SJSA1 (cell line): Measurements from ENCODE around the gene TUBG1. TPM values are rescaled to one million over a fixed set of nuclear protein-coding genes. Genes with fewer than 3 reads are reported as not detected.
A peak's percentile ranks its signal among the peaks of the same experiment; 100 is the strongest.

Experiments used
- DNase-seq, 2 experiments: peaks; one replicate each; pipeline ENCODE4 v3.0.0-alpha.2; 2015 to 2020; ENCODE audit warnings: low spot score in 2 of 2, low read depth in 1 of 2
- H3K27ac ChIP-seq: fragments of 250-450 bp; sonication (Bioruptor Pico); 2 replicates; pipeline ENCODE4 v1.5.1; 2020; ENCODE audit warnings: mild to moderate bottlenecking, moderate library complexity
- H3K27me3 ChIP-seq: fragments of 250-450 bp; sonication (Bioruptor Pico); replicated peaks from 2 replicates; pipeline ENCODE4 v1.5.1; 2020; ENCODE audit warnings: mild to moderate bottlenecking, moderate library complexity
- H3K36me3 ChIP-seq: fragments of 250-450 bp; sonication (Bioruptor Pico); 2 replicates; pipeline ENCODE4 v1.5.1; 2020; ENCODE audit warnings: mild to moderate bottlenecking
- H3K4me1 ChIP-seq: fragments of 250-450 bp; sonication (Bioruptor Pico); replicated peaks from 2 replicates; pipeline ENCODE4 v1.6.1; 2021; ENCODE audit warnings: mild to moderate bottlenecking
- H3K4me3 ChIP-seq: fragments of 250-450 bp; sonication (Bioruptor Pico); 2 replicates; pipeline ENCODE4 v1.5.1; 2020; ENCODE audit warnings: mild to moderate bottlenecking
- H3K9me3 ChIP-seq: fragments of 250-450 bp; sonication (Bioruptor Pico); replicated peaks from 2 replicates; pipeline ENCODE4 v1.5.1; 2020; ENCODE audit warnings: mild to moderate bottlenecking
- total RNA-seq: library from RNA; depleted of rRNA; stranded (reverse); fragments of >200 nt; shearing (Covaris generic); gene quantifications from 2 replicates; pipeline ENCODE4 v1.2.3, GENCODE V29; 2014

The TUBG1 gene
- total RNA-seq, 1 experiment from 2014 or later = 81.4 TPM

- Histone ChIP-seq H3K9me3 (no peaks in the 10 kb centered on the region), H3K36me3 (peaks cover 97% of the 10 kb centered on the region)
These were observed 41.0 kb upstream of the TUBG1 start for GRCh38 chr17:42568341-42569111.

DNA sequence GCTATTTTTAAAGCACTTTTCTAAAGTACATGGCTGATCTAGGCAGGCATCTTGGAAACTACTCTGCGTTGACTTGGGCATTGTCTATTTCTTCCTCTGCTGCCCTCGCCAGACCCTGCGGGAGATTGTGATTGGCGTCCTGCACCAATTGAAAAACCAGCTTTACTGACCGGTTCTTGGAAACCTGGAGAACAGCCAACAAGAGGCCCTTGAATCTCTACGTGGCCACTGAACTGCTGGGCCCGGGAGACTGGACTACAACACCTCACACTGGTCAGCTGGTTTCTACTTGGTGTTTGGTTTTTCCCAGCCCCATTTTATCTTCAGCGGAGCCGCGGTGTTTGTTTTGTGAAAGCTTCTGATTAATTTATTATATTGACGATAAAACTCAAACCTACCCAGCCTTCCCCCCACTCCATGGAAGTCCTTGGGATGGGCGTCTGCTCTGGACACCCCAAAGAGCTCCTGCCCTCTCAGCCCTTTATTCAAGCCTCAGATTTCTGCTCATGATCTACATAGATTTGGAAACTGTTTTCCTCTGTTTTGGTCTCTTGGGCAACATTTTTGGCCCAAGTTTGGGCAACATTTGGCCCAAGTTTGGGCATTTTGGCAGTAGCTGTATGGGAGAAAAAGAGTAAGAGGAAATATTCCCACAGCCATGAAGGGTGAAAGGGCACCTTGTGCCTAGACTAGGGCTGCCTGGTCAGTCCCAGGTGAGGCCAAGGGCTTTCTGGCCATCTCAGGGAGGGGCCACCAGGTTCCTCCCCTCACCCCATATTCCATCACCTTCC is 37.9 kb upstream of the TUBG1 start:
- H3K27ac ChIP-seq = no peak overlapping the region
- H3K4me3 ChIP-seq = no peak overlapping the region
- H3K9me3 ChIP-seq = no peaks in the 10 kb centered on the region
- peaks cover 13% of the 10 kb centered on the region for H3K4me1 ChIP-seq
- peaks cover 94% of the 10 kb centered on the region for H3K36me3 ChIP-seq
- no peaks in the 10 kb centered on the region for H3K27me3 ChIP-seq
- no peak for DNase-seq

More at GRCh38 chr17:42568341-42569111, 41.0 kb upstream of the TUBG1 start:
- DNase-seq = no peak
- Histone ChIP-seq H3K27ac (no peak overlapping the region), H3K27me3 (no peaks in the 10 kb centered on the region), H3K4me1 (peaks cover 17% of the 10 kb centered on the region), H3K4me3 (no peak overlapping the region)

DNA sequence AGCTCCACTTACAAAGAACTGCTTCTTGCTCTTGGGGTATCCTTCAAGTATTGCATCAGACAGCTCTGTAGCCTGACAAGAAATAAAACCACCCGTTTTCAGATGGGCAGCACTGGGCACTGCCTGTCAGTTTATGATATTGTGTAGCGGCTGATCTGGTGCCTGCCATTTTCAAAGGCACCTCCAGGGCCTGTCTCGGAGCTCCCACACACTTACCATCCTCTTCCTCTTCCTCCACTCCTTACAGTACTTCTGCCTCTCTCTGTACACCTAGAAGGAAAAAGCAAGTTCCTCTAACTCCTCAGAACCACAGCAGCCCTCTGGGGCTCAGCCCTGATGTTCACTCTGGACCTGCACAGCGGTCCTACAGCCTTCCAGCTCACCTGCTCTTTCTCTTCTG is 36.4 kb upstream of the TUBG1 start:
- no peak for DNase-seq
- peaks cover 13% of the 10 kb centered on the region for H3K4me1 ChIP-seq
- no peaks in the 10 kb centered on the region for H3K27me3 ChIP-seq
- H3K36me3 ChIP-seq = peaks cover 89% of the 10 kb centered on the region
- no peak overlapping the region for H3K27ac ChIP-seq
- no peak overlapping the region for H3K4me3 ChIP-seq
- no peaks in the 10 kb centered on the region for H3K9me3 ChIP-seq

DNA sequence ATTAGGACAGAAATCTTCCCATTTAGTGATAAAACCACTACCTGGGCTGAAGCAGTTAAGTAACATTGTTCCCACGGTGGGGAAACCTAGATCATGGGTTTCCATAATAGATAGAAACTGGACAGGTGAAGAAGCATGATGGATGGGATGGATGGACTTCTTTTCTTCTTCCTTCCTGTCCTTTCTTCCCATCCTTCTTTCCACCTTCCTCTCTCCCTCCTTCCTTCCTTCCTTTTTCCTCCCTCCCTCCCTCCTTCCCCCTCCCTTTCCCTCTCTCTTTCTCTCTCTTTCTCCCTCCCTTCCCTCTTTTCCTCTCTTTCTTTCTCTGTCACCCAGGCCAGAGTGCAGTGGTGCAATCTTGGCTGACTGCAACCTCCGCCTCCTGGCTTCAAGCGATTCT is 35.0 kb upstream of the TUBG1 start:
- Histone ChIP-seq H3K4me1 (peaks cover 13% of the 10 kb centered on the region), H3K27me3 (no peaks in the 10 kb centered on the region), H3K36me3 (peaks cover 79% of the 10 kb centered on the region), H3K4me3 (no peak overlapping the region), H3K27ac (no peak overlapping the region), H3K9me3 (no peaks in the 10 kb centered on the region)
- DNase-seq = no peak

- no peak for DNase-seq
- Histone ChIP-seq H3K4me3 (peak overlapping the region; percentile 67), H3K27ac (peak overlapping the region; percentile 38), H3K36me3 (peaks cover 66% of the 10 kb centered on the region), H3K27me3 (no peaks in the 10 kb centered on the region), H3K4me1 (peaks cover 13% of the 10 kb centered on the region), H3K9me3 (no peaks in the 10 kb centered on the region)
These were observed 32.3 kb upstream of the TUBG1 start for GRCh38 chr17:42577140-42577531.

DNA sequence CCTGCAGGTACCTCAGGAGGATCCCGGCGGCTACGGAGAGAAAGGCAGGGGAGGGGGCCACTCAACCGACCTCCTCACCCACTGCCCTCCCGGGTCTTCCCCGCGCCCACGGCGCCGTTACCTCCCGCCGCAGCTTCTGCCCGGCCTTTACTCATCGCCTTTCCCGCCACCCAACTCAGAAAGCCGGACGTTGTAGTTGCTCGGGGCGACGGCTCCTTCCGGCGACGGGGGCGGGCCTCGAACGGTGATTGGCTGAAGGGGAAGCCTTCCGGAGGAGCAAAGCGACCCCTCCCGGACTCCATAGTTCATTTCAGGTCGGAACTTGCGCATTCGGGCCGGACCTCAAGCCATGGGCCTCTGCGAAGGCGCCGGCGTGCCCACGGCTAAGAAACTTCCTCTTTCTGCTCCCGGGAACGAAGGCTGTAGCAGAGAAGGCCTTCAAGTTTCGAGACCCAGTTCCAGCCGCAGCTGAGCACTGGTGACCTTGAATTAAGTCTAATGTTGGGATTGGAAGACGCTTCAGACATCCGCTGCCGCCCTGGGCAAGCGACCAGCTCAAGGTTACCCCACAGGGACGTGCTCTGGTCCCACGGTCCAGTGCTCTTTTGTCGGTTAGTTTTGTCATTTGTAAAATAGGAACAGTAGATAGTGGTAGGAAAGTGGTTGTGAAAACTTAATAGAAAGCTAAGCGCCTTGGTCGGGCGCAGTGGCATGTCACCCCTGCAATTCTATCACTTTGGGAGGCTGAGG is 31.8 kb upstream of the TUBG1 start, which contains the start of gene PSMC3IP:
PSMC3IP (minus strand) TSS at position 198 of the 750 bp plus-strand sequence; CDS start at position 155, 43 bp downstream.
- H3K4me1 ChIP-seq = peaks cover 13% of the 10 kb centered on the region

GRCh38 chr17:42578282-42578869 is 31.1 kb upstream of the TUBG1 start:
- no peak overlapping the region for H3K27ac ChIP-seq
- H3K9me3 ChIP-seq = no peaks in the 10 kb centered on the region
- no peaks in the 10 kb centered on the region for H3K27me3 ChIP-seq
- H3K4me3 ChIP-seq = peak overlapping the region; percentile 67
- H3K4me1 ChIP-seq = peaks cover 13% of the 10 kb centered on the region
- peak; percentile 71 to 80 for DNase-seq
- H3K36me3 ChIP-seq = peaks cover 67% of the 10 kb centered on the region

More for the DNA sequence above, 31.8 kb upstream of the TUBG1 start, which contains the start of gene PSMC3IP:
- H3K27me3 ChIP-seq = no peaks in the 10 kb centered on the region
- H3K9me3 ChIP-seq = no peaks in the 10 kb centered on the region
- peak within 1 kb of the TSS; percentile 67 for H3K4me3 ChIP-seq
- DNase-seq = peak; percentile 93 to 96
- H3K27ac ChIP-seq = peak within 1 kb of the TSS; percentile 38
- peaks cover 67% of the 10 kb centered on the region for H3K36me3 ChIP-seq

DNA sequence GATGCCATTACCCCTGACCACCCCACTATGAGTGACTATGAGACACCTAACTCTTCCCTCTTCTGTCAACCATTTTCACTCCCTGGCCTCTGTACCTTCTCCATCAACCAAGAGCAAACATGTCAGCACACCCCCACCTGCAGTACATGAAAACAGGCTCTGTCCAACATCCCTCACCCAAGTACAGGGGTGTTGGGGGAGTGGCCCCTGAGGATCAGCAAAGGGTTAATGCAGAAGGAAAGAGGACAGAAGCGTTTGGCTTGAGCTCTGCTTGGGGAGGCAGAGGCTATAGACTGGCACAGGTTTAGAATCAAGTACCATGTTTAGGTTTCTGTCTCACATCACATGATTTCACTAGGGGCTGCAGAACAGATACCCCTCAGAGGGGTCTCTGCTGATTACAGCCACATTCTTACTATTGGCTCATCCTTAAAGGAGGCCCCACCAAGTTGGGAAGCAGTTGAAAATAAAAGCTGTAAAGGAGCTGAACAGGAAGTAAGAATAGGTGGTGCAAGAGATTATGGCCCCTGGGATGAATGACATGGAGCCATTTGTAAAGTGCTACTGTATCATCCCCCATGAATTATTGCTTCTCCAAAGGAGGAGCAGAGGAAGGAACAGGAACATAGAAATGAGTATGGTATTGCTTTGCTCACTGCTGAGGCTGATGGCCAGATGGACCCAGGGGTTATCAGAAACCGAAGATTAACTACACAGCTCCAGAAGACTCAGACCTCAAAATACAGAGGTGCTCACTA is 29.5 kb upstream of the TUBG1 start:
- peaks cover 63% of the 10 kb centered on the region for H3K36me3 ChIP-seq

GRCh38 chr17:42581744-42582270 is 27.7 kb upstream of the TUBG1 start:
- no peaks in the 10 kb centered on the region for H3K9me3 ChIP-seq
- H3K36me3 ChIP-seq = peaks cover 61% of the 10 kb centered on the region
- no peaks in the 10 kb centered on the region for H3K27me3 ChIP-seq
- H3K4me3 ChIP-seq = no peak overlapping the region
- no peak for DNase-seq
- H3K27ac ChIP-seq = no peak overlapping the region
- H3K4me1 ChIP-seq = peaks cover 7% of the 10 kb centered on the region; the same call in 1 of the 2 replicates

More for the DNA sequence above, 29.5 kb upstream of the TUBG1 start:
- Histone ChIP-seq H3K9me3 (no peaks in the 10 kb centered on the region), H3K27me3 (no peaks in the 10 kb centered on the region), H3K27ac (no peak overlapping the region), H3K4me3 (no peak overlapping the region), H3K4me1 (peaks cover 13% of the 10 kb centered on the region)
- DNase-seq = no peak

DNA sequence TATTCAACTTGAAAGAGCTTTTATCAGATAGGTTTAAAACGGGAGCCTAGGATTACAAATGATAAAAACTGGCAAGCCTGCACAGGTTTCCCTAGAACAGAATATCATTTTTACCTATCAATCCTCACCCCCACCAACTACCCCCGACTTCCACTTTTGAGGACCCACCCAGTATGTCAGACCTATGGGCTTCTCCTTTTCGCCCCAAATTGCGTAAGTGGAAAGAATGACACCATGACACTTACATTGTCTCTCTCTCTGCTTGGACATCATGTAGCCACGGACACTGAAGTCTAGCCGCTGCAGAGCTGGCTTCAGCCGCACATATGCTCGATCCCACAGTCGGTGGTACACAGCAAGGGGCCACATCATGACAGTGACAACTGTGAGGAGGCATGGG is 24.6 kb upstream of the TUBG1 start:
- H3K4me1 ChIP-seq = peaks cover 13% of the 10 kb centered on the region
- no peaks in the 10 kb centered on the region for H3K9me3 ChIP-seq
- DNase-seq = no peak
- H3K27ac ChIP-seq = no peak overlapping the region
- peaks cover 63% of the 10 kb centered on the region for H3K36me3 ChIP-seq
- no peak overlapping the region for H3K4me3 ChIP-seq
- no peaks in the 10 kb centered on the region for H3K27me3 ChIP-seq

DNA sequence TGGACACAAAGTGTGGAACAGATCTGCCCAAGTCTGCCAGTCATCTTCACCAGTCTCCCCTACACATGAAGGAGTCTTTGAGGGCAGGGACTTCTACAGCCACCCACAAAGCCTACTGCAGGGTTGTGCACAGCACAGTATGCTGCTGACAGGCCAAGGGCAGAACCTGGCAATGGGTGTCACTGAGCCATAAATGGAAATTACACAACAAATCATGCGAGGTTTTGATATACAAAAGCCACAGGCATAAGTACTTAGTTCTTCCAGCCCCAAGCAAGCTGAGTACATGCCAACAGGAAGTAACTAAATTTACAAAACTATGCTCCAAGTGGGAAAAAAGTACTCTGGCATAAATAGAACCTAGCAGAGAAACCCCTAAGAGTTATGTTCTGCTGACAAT is 24.1 kb upstream of the TUBG1 start:
- H3K27ac ChIP-seq = no peak overlapping the region
- peaks cover 63% of the 10 kb centered on the region for H3K36me3 ChIP-seq
- peaks cover 13% of the 10 kb centered on the region for H3K4me1 ChIP-seq
- H3K9me3 ChIP-seq = no peaks in the 10 kb centered on the region
- H3K4me3 ChIP-seq = no peak overlapping the region
- H3K27me3 ChIP-seq = no peaks in the 10 kb centered on the region
- no peak for DNase-seq

GRCh38 chr17:42586514-42587230 is 22.8 kb upstream of the TUBG1 start:
- Histone ChIP-seq H3K36me3 (peaks cover 71% of the 10 kb centered on the region), H3K4me1 (peaks cover 13% of the 10 kb centered on the region), H3K9me3 (no peaks in the 10 kb centered on the region), H3K4me3 (no peak overlapping the region), H3K27ac (no peak overlapping the region), H3K27me3 (no peaks in the 10 kb centered on the region)
- no peak for DNase-seq
